Mucosa of descending colon (tissue), 3 donors: Measurements from ENCODE around the gene ELMO3. TPM values are rescaled to one million over a fixed set of nuclear protein-coding genes. Genes with fewer than 3 reads are reported as not detected.

Source experiments
- ATAC-seq: fragments of 200-7000 bp; cut with Tn5 transposase; one replicate; pipeline ENCODE4 v1.9.1; 2020; ENCODE audit warnings: mild to moderate bottlenecking, moderate library complexity
- DNase-seq, 3 donors: peaks; one replicate each; pipeline ENCODE4 v3.0.0-alpha.2; 2020
- H3K36me3 ChIP-seq: fragments of 200-600 bp; one replicate; pipeline ENCODE4 v1.8.0; 2021; ENCODE audit warnings: low read depth, mild to moderate bottlenecking
- H3K4me1 ChIP-seq: fragments of 200-600 bp; one replicate; pipeline ENCODE4 v1.8.0; 2021; ENCODE audit warnings: low read depth, mild to moderate bottlenecking
- H3K4me3 ChIP-seq: fragments of 200-600 bp; one replicate; pipeline ENCODE4 v1.8.0; 2021; ENCODE audit warnings: mild to moderate bottlenecking
- H3K9me3 ChIP-seq: fragments of 200-600 bp; one replicate; pipeline ENCODE4 v1.8.0; 2021; ENCODE audit warnings: mild to moderate bottlenecking
- intact Hi-C, 2 donors: fragments of 100-400 bp; cut with DNase I in 1 of 2; cut with micrococcal nuclease in 1 of 2; formaldehyde crosslinking; loops; one replicate each; pipeline versions ENCODE4 v1.11.0 to v1.11.1; 2022; cut with DNase I, micrococcal nuclease
- total RNA-seq, 3 donors: library from RNA; stranded (reverse); fragmentation: NEBNext Ultra II Directional in 2 of 3; extraction: Animal tissue kit (Norgen Biotek cat#: 25700) in 2 of 3; gene quantifications; one replicate each; pipeline versions ENCODE4 v1.2.1 to v1.2.4, GENCODE V29; 2021 to 2023
- TF ChIP-seq, protein P1 (sequence below): fragments of 200-600 bp; IDR thresholded peaks from one replicate; pipeline ENCODE4 v1.8.0; 2022; ENCODE audit warnings: antibody characterized with exemption, mild to moderate bottlenecking
- donor health status: DM: no; HTN: no; CAD: no; lungs with moderate emphysema.
- donor health status: DM: no; HTN: no; CAD: no.
- donor health status: DM: no; HTN: yes; CAD: no.

The ELMO3 gene
- total RNA-seq, 3 donors from 2014 or later, result 25.4 to 68.0 (median 42.1) TPM

DNA sequence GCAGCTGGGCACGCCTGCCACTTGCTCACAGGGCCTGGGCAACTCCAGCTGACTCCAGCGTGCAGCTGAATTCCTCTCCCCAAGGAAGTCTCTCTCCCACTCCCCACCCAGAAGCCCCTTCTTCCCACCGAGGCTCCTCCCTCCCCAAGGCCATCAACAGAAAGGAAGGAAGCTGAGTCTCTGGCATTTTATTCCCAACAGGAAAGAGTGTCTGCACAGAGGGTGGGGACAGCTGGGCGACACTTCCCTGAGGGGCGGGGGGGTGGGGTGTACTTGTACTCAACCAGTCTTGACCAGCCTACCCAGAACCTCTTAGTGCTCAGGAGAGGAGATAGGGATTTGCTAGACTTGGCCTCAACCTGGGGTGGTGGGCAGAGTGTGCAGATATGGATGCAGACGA lies 8.9 kb upstream of the ELMO3 start, which contains the start of gene EXOC3L1:
TSS of gene EXOC3L1 (minus strand) at position 96 of the 400 bp plus-strand sequence. CDS start 460 bp downstream, outside the sequence.
- ATAC-seq (no peak), DNase-seq (no peak)
- H3K4me1 ChIP-seq, result peaks cover 30% of the 10 kb centered on the region
- H3K36me3 ChIP-seq, result no peaks in the 10 kb centered on the region
- intact Hi-C loops, result no loop called here
- H3K9me3 ChIP-seq, result no peaks in the 10 kb centered on the region
- TF ChIP-seq, protein P1, sequence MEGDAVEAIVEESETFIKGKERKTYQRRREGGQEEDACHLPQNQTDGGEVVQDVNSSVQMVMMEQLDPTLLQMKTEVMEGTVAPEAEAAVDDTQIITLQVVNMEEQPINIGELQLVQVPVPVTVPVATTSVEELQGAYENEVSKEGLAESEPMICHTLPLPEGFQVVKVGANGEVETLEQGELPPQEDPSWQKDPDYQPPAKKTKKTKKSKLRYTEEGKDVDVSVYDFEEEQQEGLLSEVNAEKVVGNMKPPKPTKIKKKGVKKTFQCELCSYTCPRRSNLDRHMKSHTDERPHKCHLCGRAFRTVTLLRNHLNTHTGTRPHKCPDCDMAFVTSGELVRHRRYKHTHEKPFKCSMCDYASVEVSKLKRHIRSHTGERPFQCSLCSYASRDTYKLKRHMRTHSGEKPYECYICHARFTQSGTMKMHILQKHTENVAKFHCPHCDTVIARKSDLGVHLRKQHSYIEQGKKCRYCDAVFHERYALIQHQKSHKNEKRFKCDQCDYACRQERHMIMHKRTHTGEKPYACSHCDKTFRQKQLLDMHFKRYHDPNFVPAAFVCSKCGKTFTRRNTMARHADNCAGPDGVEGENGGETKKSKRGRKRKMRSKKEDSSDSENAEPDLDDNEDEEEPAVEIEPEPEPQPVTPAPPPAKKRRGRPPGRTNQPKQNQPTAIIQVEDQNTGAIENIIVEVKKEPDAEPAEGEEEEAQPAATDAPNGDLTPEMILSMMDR, result no peak
- H3K4me3 ChIP-seq, result no peak within 1 kb of the TSS

DNA sequence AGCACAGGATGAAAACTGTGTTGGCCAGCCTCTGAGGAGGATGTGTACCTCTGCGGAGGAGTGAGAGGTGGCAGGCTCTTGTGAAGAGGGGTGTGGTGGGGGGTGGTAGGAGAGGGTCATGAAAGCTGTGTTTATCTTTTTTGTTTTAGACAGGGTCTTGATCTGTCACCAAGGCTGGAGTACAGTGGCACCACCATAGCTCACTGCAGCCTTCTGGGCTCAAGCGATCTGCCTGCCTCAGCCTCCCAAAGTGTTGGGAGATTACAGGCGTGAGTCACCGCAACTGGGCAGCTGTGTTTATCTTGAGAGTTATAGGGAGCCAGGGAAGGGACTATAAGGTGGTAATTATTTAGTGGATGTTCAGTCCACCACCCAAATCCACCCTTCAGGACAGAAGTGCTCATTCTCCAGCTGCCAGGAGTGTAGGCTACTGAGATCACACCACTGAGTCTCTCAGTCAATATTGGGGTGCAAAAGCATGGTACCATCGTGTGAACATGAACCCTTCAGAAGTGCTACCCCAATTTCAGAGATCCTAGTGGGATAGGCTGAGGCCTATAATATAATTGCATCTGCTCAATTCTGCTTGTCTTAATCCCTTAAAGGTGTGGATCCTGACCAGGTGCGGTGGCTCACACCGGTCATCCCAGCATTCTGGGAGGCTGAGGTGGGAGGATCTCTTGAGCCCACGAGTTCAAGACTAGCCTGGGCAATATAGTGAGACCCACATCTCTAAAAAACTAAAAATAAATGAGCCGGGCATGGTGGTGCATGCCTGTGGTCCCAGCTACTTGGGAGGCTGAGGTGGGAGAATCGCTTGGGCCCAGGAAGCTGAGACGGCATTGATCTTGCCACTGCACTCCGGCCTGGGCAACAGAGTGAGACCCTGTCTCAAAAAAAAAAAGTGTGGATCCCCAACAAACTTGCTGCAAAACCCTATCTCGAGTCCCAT lies 8.2 kb upstream of the ELMO3 start:
- ATAC-seq (peak; percentile 29), DNase-seq (no peak)
- TF ChIP-seq, protein P1, result no peak
- intact Hi-C loops, result no loop called here
- Histone ChIP-seq H3K4me1 (peaks cover 25% of the 10 kb centered on the region), H3K36me3 (peaks cover 3% of the 10 kb centered on the region), H3K4me3 (no peak overlapping the region), H3K9me3 (no peaks in the 10 kb centered on the region)

DNA sequence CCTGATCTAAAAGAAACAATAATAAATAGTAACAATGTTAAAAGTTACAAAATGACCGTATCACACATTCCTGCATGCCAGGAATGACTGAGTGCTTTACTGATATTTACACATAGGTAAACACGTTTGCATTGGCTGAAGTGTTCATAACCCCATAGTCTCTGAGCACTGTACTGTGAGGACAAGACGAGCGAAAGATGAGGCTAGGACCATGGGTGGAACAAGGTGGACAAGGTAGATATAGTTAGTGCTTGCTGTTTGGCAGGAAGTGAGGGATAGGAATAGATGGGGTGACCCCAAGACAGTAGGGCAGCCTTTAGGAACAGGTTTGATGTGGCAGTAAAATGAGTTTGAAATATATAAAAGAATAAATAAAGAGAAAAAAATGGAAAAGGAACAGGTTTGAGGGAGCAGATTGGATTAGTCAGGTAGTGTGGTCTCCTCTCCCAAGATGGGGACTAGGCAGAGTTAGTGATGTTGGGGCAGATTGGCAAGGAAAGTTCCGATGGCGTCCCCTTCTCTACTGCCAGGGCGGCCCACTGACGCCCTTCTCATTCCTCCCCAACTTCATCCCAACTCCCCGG lies 7.4 kb upstream of the ELMO3 start:
- Histone ChIP-seq H3K4me3 (peak overlapping the region; percentile 93), H3K36me3 (peaks cover 7% of the 10 kb centered on the region), H3K4me1 (peaks cover 24% of the 10 kb centered on the region), H3K9me3 (no peaks in the 10 kb centered on the region)
- intact Hi-C loops, result no loop called here
- DNase-seq (no peak), ATAC-seq (no peak)
- TF ChIP-seq, protein P1, result no peak

DNA sequence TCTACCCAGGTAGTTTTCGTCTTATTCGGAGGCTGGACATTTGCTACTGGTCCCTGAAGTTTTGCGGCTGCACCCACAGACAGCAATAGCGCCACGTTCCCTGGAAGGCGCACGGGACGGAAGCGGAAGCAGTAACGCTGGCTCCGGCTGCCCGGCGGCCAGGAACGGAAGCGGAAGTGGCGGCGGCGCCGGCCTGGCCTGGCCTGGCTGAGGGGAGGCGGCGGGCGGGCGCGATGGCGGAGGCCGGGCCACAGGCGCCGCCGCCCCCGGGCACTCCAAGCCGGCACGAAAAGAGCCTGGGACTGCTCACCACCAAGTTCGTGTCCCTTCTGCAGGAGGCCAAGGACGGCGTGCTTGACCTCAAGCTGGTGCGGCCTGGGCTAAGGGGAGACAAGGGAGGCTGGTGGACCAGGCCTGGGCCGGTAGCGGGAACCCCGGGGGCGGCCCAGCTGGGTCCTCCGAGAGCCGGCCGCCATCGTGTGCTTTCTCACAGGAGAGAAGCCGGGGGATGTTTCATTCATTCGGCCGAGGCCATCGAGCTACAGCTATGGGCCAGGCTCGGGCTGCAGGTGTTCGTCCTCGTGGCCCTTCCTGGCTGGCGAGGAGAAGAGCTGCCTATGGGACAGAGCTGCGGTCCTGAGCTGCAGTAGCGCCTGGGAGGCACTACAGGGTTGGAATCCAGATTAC lies 6.8 kb upstream of the ELMO3 start, which contains the start of gene E2F4:
TSS of gene E2F4 (plus strand) at position 161 of the 687 bp plus-strand sequence. CDS start at position 234, 73 bp downstream.
- Histone ChIP-seq H3K4me3 (peak within 1 kb of the TSS; percentile 93), H3K4me1 (peaks cover 24% of the 10 kb centered on the region), H3K9me3 (no peaks in the 10 kb centered on the region), H3K36me3 (peaks cover 8% of the 10 kb centered on the region)
- ATAC-seq (peak; percentile 97), DNase-seq (peak; percentile 91 to 94 (median 94))
- intact Hi-C loops, result no loop called here
- TF ChIP-seq, protein P1, result no peak

DNA sequence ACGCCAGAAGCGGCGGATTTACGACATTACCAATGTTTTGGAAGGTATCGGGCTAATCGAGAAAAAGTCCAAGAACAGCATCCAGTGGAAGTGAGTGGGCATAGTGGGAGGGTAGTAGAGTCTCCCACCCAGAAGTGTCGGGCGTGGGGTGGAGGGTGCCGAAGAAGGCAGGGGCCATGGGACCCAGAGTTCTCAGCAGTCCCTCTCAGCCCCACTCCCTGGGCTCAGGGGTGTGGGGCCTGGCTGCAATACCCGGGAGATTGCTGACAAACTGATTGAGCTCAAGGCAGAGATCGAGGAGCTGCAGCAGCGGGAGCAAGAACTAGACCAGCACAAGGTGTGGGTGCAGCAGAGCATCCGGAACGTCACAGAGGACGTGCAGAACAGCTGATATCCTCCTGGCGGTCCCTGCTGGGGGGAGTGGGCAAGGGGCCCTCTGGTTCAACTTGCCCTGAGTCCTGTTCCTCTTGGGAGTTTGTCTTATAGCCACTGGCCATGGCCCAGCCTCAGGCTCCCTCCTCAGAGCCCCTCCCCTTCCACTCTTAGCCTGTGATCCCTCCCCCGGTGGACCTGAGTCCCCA lies 6.1 kb upstream of the ELMO3 start:
- Histone ChIP-seq H3K36me3 (peaks cover 14% of the 10 kb centered on the region), H3K4me1 (peaks cover 27% of the 10 kb centered on the region), H3K9me3 (no peaks in the 10 kb centered on the region), H3K4me3 (peak overlapping the region; percentile 93)
- TF ChIP-seq, protein P1, result no peak
- intact Hi-C loops, result no loop called here
- ATAC-seq (no peak), DNase-seq (no peak)
